HepG2 (cell line): ENCODE measurements around the gene DLG2. TPM values are rescaled to one million over a fixed set of nuclear protein-coding genes. Genes with fewer than 3 reads are reported as not detected.

Source experiments
- ATAC-seq: fragments of 200-7000 bp; cut with Tn5 transposase; 3 replicates; pipeline ENCODE4 v1.9.1; 2020; ENCODE audit warnings: mild to moderate bottlenecking, moderate library complexity
- BruUV-seq: library from RNA; stranded (reverse); fragments of 400-500 nt; replicated peaks from 2 replicates; lab custom pipeline; 2021; lab: Mats Ljungman, UMichigan
- CTCF ChIA-PET: fragments of 300-600 bp; formaldehyde crosslinking; extraction: SDS; loops from one replicate; lab custom pipeline; 2021; ENCODE audit warnings: low total read pairs, inconsistent platforms, low intra/inter-chr PET ratio; lab: Yijun Ruan, JAX
- POLR2A ChIA-PET: fragments of 350-600 bp; sonication (Branson Sonifier 250); formaldehyde crosslinking; loops from one replicate; lab custom pipeline; 2020; ENCODE audit warnings: antibody characterized with exemption, inconsistent platforms; lab: Yijun Ruan, JAX
- DNase-seq: peaks from one replicate; pipeline ENCODE4 v3.0.0-alpha.2; 2015; ENCODE audit warnings: low spot score
- FAIRE-seq: peaks from 3 replicates; lab custom pipeline; 2011; peaks lifted over from hg19 to GRCh38; lab: Jason Lieb, UNC
- H2AFZ ChIP-seq: one replicate; pipeline ENCODE4 v1.6.1; 2011; ENCODE audit warnings: low read length, inconsistent platforms
- H3K27ac ChIP-seq: fragments of 300-600 bp; 3 replicates; pipeline ENCODE4 v1.8.0; 2011; ENCODE audit warnings: mixed run types, mild to moderate bottlenecking, mixed read lengths, low read length, inconsistent platforms; ENCODE audit not compliant: insufficient read depth; ENCODE audit errors: extremely low read length
- H3K27me3 ChIP-seq, 2 experiments: fragments of 200-600 bp in 1 of 2; 2 replicates in 1 of 2; 3 replicates in 1 of 2; pipeline versions ENCODE4 v1.6.0 to v1.8.0; 2011; ENCODE audit warnings: low read length in 2 of 2, mild to moderate bottlenecking in 2 of 2, moderate library complexity in 2 of 2, inconsistent platforms in 1 of 2; ENCODE audit not compliant: insufficient read depth in 2 of 2, control insufficient read depth in 1 of 2
- H3K36me3 ChIP-seq, 2 experiments: fragments of 200-600 bp in 1 of 2; replicated peaks in 1 of 2; 2 replicates in 1 of 2; 3 replicates in 1 of 2; pipeline versions ENCODE4 v1.5.1 to v1.8.0; 2011; ENCODE audit warnings: low read length in 2 of 2, inconsistent platforms in 1 of 2; ENCODE audit not compliant: insufficient read depth in 2 of 2, control insufficient read depth in 1 of 2
- H3K4me1 ChIP-seq: 2 replicates; pipeline ENCODE4 v1.5.1; 2012; ENCODE audit warnings: low read length, inconsistent platforms; ENCODE audit not compliant: insufficient read depth
- H3K4me2 ChIP-seq: 2 replicates; pipeline ENCODE4 v1.6.0; 2011; ENCODE audit warnings: low read depth, low read length, inconsistent platforms
- H3K4me3 ChIP-seq, 3 experiments: fragments of 200-600 bp in 1 of 3; sonication (generic), shearing (Covaris generic) in 1 of 3; replicated peaks in 1 of 3; 2 replicates each; pipeline ENCODE4 v1.5.1; 2011 to 2016; ENCODE audit warnings: low read length in 3 of 3, inconsistent platforms in 2 of 3, low read depth in 2 of 3, mild to moderate bottlenecking in 2 of 3, control low read depth in 1 of 3, mixed read lengths in 1 of 3; ENCODE audit not compliant: insufficient read depth in 1 of 3
- H3K79me2 ChIP-seq: one replicate; pipeline ENCODE4 v1.6.1; 2011; ENCODE audit warnings: low read length, inconsistent platforms; ENCODE audit not compliant: insufficient read depth
- H3K9ac ChIP-seq: 2 replicates; pipeline ENCODE4 v1.6.0; 2011; ENCODE audit warnings: mild to moderate bottlenecking, low read depth, low read length, inconsistent platforms; ENCODE audit not compliant: insufficient read depth
- H3K9me3 ChIP-seq: 2 replicates; pipeline ENCODE4 v1.5.1; 2012; ENCODE audit warnings: mild to moderate bottlenecking, low read length
- H4K20me1 ChIP-seq: 2 replicates; pipeline ENCODE4 v1.6.0; 2011; ENCODE audit warnings: inconsistent platforms, mild to moderate bottlenecking, low read length, moderate library complexity; ENCODE audit not compliant: insufficient read depth
- ARNT2 ChIP-seq: sonication (generic); formaldehyde crosslinking; IDR thresholded peaks from 2 replicates; pipeline ENCODE4 v1.8.0; 2022; ENCODE audit warnings: mild to moderate bottlenecking, low read depth, missing genetic modification reagents, moderate library complexity
- ETV5 ChIP-seq: IDR thresholded peaks from 2 replicates; pipeline ENCODE4 v1.6.1; 2018; ENCODE audit warnings: missing biosample characterization, missing genetic modification reagents, inconsistent platforms, borderline replicate concordance
- KDM1A ChIP-seq: IDR thresholded peaks from 2 replicates; pipeline ENCODE4 v1.6.1; 2016; ENCODE audit warnings: missing compliant biosample characterization
- KLF15 ChIP-seq: sonication (generic); formaldehyde crosslinking; IDR thresholded peaks from 2 replicates; pipeline ENCODE4 v1.8.1; 2023; ENCODE audit warnings: borderline replicate concordance, mild to moderate bottlenecking, inconsistent platforms, missing genetic modification reagents, mixed read lengths
- SMAD1 ChIP-seq: sonication (generic); formaldehyde crosslinking; IDR thresholded peaks from 2 replicates; pipeline ENCODE4 v1.4.0; 2020; ENCODE audit warnings: missing genetic modification reagents, low read depth, mild to moderate bottlenecking, borderline replicate concordance
- ZNF274 ChIP-seq: sonication (generic); formaldehyde crosslinking; IDR thresholded peaks from 2 replicates; pipeline ENCODE4 v1.5.1; 2020; ENCODE audit warnings: mild to moderate bottlenecking, missing genetic modification reagents
- WGBS: methylation state at CpG from one replicate; pipeline ENCODE4 v1.1.6; 2017; ENCODE audit warnings: low lambda C conversion rate; 5-methylcytosine and 5-hydroxymethylcytosine counted together
- in situ Hi-C: cut with HindIII; loops from 2 replicates; pipeline ENCODE4 v1.10.0; 2017; ENCODE audit warnings: low pct_unique_long_range_greater_than_20kb; ENCODE audit not compliant: extremely low pct_ligation_motif_present
- intact Hi-C: fragments of 100-400 bp; cut with micrococcal nuclease; formaldehyde crosslinking; loops from one replicate; pipeline ENCODE4 v1.10.0; 2022; ENCODE audit not compliant: unreplicated experiment
- polyA plus RNA-seq, 8 experiments: library from polyadenylated mRNA; depleted of rRNA in 3 of 8; stranded (reverse) in 7 of 8; unstranded in 1 of 8; fragments of >200 nt; fragmentation: Illumina TruSeq in 4 of 8; extraction: Trizol in 4 of 8; gene quantifications; 2 replicates each; pipeline versions ENCODE4 v1.2.1 to v1.2.3, GENCODE V29; 2011 to 2016; ENCODE audit warnings: low read depth in 4 of 8, missing spikeins in 1 of 8, mixed read lengths in 1 of 8; ENCODE audit not compliant: insufficient read depth in 1 of 8
- total RNA-seq, 5 experiments: library from RNA; depleted of rRNA; stranded (reverse); fragments of >200 nt; fragmentation: Illumina TruSeq; extraction: Trizol; gene quantifications; 2 replicates each; pipeline ENCODE4 v1.2.3, GENCODE V29; 2016; ENCODE audit warnings: low read depth in 1 of 5
- TF ChIP-seq, protein P1 (sequence below): sonication (generic); formaldehyde crosslinking; IDR thresholded peaks from 2 replicates; pipeline ENCODE4 v1.5.0; 2020; ENCODE audit warnings: mild to moderate bottlenecking, missing genetic modification reagents, moderate library complexity
- TF ChIP-seq, protein P2 (sequence below): sonication (generic); formaldehyde crosslinking; IDR thresholded peaks from 2 replicates; pipeline ENCODE4 v1.4.0; 2020; ENCODE audit warnings: mild to moderate bottlenecking, missing genetic modification reagents
- TF ChIP-seq, protein P3 (sequence below): IDR thresholded peaks from 2 replicates; pipeline ENCODE4 v1.6.1; 2016
- TF ChIP-seq, protein P4 (sequence below): sonication (generic); formaldehyde crosslinking; IDR thresholded peaks from 2 replicates; pipeline ENCODE4 v1.5.0; 2020; ENCODE audit warnings: mild to moderate bottlenecking, low read depth, missing genetic modification reagents, borderline replicate concordance
- TF ChIP-seq, protein P5 (sequence below): fragments of 450-650 bp; IDR thresholded peaks from 2 replicates; pipeline ENCODE4 v1.6.1; 2017

The DLG2 gene
- total and polyA plus RNA-seq, 2 of the 13 experiments (the other 11 are each of a cell fraction or from before 2014, with no cell fraction given) = 0.46 to 1.0 TPM

DNA sequence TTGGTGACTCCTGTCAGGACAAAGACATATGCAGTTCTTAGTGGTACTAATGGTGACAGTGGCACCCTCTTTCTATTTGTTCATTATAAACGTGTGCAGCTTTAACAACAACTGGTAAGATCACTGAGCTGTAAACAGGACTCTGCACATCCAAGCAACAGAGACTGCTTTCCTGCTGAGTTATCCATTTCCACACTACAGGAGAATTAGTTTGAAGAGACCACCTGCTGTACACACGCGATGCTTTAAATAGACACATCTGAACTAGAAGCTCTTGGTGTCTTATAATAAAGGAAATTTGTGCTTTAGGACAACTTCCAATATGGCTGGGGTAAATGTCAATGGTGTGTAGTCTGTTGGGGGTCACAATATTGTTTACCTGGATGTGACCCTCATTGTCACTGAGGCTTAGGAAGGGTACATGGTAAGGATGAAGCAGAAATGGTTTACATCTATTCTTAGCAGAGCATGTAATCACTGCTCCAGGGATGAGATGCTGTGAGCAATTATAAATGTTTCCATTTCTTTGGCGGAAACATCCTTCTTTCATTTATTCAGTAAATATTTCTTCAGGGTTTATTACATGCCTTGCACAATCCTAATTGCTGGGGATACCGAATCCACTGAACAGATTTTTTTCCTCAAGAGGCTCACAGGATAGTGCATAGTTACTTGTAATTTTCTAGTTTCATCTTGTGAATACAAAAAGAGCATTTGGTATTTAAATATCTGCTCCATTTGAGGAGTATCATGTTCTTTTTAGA lies 1987.0 kb downstream of the DLG2 start:
- TF ChIP-seq, protein P1, sequence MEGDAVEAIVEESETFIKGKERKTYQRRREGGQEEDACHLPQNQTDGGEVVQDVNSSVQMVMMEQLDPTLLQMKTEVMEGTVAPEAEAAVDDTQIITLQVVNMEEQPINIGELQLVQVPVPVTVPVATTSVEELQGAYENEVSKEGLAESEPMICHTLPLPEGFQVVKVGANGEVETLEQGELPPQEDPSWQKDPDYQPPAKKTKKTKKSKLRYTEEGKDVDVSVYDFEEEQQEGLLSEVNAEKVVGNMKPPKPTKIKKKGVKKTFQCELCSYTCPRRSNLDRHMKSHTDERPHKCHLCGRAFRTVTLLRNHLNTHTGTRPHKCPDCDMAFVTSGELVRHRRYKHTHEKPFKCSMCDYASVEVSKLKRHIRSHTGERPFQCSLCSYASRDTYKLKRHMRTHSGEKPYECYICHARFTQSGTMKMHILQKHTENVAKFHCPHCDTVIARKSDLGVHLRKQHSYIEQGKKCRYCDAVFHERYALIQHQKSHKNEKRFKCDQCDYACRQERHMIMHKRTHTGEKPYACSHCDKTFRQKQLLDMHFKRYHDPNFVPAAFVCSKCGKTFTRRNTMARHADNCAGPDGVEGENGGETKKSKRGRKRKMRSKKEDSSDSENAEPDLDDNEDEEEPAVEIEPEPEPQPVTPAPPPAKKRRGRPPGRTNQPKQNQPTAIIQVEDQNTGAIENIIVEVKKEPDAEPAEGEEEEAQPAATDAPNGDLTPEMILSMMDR (CRISPR knock-in tag) = no peak
- no peak for TF ChIP-seq KDM1A
- no peak for TF ChIP-seq SMAD1
- H3K79me2 ChIP-seq = no peaks in the 10 kb centered on the region
- intact Hi-C loops (no loop called here), in situ Hi-C loops (no loop called here)
- POLR2A ChIA-PET = no interaction called here
- H3K36me3 ChIP-seq = no peaks in the 10 kb centered on the region
- no peaks in the 10 kb centered on the region for H3K27me3 ChIP-seq
- H3K9me3 ChIP-seq = no peaks in the 10 kb centered on the region
- ATAC-seq (no peak), DNase-seq (no peak), FAIRE-seq (no peak)
- H3K4me2 ChIP-seq = no peak overlapping the region
- no peaks in the 10 kb centered on the region for H3K4me1 ChIP-seq
- H3K4me3 ChIP-seq = no peak overlapping the region
- WGBS = 52% methylated on average over 5 of the region's 5 CpGs
- no TSS peak for BruUV-seq
- H4K20me1 ChIP-seq = no peaks in the 10 kb centered on the region
- H3K27ac ChIP-seq = no peak overlapping the region
- H2AFZ ChIP-seq = no peak overlapping the region
- CTCF ChIA-PET = no interaction called here
- no peak overlapping the region for H3K9ac ChIP-seq

DNA sequence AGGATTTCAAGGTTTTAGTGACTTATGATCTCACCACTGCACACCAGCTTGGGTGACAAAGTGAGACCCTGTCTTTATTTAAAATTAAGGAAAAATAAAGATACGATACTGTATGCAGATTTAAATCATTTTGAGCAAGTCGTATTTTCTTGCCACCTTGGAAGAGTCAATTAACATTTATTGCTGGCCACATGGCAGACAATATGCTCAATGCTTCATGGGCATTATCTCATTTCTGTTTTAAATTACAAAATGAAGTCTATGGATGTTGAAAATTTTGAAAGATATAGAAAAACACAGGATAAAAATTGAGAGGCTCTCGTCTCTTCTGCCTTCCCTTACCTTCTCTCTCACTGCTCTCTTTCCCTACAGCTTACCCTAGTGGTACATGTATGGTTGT lies 1992.0 kb downstream of the DLG2 start:
- CTCF ChIA-PET = no interaction called here
- Histone ChIP-seq H3K36me3 (no peaks in the 10 kb centered on the region), H3K4me2 (no peak overlapping the region), H4K20me1 (no peaks in the 10 kb centered on the region), H3K4me3 (no peak overlapping the region), H3K4me1 (no peaks in the 10 kb centered on the region), H3K79me2 (no peaks in the 10 kb centered on the region), H3K27me3 (no peaks in the 10 kb centered on the region), H3K9ac (no peak overlapping the region), H3K27ac (no peak overlapping the region), H3K9me3 (no peaks in the 10 kb centered on the region), H2AFZ (no peak overlapping the region)
- FAIRE-seq (no peak), DNase-seq (no peak), ATAC-seq (no peak)
- intact Hi-C loops = no loop called here
- BruUV-seq = no TSS peak
- 5% methylated on average over 3 of the region's 3 CpGs for WGBS
- POLR2A ChIA-PET = no interaction called here
- in situ Hi-C loops = no loop called here
- TF ChIP-seq, protein P2, sequence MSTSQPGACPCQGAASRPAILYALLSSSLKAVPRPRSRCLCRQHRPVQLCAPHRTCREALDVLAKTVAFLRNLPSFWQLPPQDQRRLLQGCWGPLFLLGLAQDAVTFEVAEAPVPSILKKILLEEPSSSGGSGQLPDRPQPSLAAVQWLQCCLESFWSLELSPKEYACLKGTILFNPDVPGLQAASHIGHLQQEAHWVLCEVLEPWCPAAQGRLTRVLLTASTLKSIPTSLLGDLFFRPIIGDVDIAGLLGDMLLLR (CRISPR knock-in tag) = no peak
- TF ChIP-seq, protein P3, sequence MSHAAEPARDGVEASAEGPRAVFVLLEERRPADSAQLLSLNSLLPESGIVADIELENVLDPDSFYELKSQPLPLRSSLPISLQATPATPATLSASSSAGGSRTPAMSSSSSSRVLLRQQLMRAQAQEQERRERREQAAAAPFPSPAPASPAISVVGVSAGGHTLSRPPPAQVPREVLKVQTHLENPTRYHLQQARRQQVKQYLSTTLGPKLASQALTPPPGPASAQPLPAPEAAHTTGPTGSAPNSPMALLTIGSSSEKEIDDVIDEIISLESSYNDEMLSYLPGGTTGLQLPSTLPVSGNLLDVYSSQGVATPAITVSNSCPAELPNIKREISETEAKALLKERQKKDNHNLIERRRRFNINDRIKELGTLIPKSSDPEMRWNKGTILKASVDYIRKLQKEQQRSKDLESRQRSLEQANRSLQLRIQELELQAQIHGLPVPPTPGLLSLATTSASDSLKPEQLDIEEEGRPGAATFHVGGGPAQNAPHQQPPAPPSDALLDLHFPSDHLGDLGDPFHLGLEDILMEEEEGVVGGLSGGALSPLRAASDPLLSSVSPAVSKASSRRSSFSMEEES (CRISPR knock-in tag) = no peak
- TF ChIP-seq ZNF274 (CRISPR knock-in tag) (no peak), ARNT2 (CRISPR knock-in tag) (no peak), ETV5 (CRISPR knock-in tag) (no peak), KLF15 (CRISPR knock-in tag) (no peak)
- TF ChIP-seq, protein P4, sequence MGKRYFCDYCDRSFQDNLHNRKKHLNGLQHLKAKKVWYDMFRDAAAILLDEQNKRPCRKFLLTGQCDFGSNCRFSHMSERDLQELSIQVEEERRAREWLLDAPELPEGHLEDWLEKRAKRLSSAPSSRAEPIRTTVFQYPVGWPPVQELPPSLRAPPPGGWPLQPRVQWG = no peak
- TF ChIP-seq, protein P5, sequence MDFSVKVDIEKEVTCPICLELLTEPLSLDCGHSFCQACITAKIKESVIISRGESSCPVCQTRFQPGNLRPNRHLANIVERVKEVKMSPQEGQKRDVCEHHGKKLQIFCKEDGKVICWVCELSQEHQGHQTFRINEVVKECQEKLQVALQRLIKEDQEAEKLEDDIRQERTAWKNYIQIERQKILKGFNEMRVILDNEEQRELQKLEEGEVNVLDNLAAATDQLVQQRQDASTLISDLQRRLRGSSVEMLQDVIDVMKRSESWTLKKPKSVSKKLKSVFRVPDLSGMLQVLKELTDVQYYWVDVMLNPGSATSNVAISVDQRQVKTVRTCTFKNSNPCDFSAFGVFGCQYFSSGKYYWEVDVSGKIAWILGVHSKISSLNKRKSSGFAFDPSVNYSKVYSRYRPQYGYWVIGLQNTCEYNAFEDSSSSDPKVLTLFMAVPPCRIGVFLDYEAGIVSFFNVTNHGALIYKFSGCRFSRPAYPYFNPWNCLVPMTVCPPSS = no peak
